ENCODE data around the gene MAD2L2. TPM values are rescaled to one million over a fixed set of nuclear protein-coding genes. Genes with fewer than 3 reads are reported as not detected.

MAD2L2 gene
- total RNA-seq, 1 donor from 2014 or later: 58.2 TPM

- intact Hi-C loops (cut with micrococcal nuclease): loop anchor here (5.0 to 10.0 kb wide), 2 partner anchors 358 to 1125 kb away; no protein-coding TSS in a partner anchor
Observed at GRCh38 chr1:11640101-11640500, 40.8 kb downstream of the MAD2L2 start.

GRCh38 chr1:11639372-11639771 lies 41.6 kb downstream of the MAD2L2 start:
- intact Hi-C loops (cut with micrococcal nuclease): no loop called here

DNA sequence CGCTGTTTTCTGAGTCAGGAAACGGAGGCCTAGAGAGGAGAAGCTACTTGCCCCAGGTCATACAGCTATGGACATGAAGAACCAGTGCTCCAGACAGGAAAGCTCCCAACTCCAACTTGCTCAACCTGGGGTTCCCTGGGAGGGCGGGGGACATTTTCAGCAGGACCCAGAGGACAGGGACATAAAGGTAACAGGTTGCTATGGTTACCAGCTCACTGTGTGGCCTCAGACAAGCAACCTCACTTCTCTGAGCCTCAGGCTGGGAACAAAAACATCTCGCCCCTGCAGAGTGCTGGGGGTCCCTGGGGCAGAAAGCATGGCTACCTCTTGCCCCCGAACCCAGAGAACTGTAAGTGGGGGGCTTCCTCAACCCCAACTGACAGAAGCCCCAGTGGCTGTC lies 42.8 kb downstream of the MAD2L2 start:
- intact Hi-C loops (cut with micrococcal nuclease): no loop called here

GRCh38 chr1:11634365-11635192 lies 46.4 kb downstream of the MAD2L2 start:
- intact Hi-C loops (cut with micrococcal nuclease): no loop called here

DNA sequence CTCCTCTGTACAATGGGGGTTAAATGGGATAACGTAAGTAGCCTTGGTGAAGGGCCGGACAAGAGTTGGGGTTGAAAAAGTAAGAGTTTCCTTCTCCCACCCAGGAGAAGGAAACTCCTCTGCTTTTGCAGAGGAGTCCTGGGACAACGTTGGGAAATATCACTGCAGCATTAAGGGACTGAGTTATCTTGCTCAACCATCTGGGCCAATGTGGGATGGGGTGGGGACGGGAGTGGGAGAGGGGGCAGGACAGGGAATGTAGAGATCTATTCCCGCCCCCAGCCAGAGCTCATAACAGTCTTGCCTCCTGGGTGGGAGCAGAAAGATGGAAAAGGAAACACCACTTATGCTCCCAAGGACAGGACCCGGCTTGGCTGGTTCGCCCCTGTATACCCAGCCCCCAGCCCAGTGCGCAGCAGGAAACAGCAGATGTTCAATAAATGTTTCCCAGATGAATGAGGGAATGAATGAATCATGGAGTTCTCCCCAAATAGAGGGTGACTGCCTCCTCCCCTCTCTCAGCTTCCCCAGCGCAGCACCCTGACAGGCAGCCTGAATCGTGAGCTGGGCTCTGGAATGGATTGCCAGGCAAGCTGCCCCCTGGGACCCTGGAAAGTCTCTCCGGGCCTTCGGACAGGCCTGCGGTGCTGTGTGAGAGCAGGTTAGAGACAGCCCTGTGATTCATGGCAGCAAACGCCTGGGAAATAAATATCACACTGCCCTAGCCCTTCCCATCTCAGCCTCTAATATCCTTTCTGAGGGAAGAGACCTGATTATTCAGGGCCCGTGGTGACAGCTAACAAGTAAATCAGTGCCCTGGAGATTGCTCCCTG lies 51.5 kb downstream of the MAD2L2 start:
- intact Hi-C loops (cut with micrococcal nuclease): no loop called here

DNA sequence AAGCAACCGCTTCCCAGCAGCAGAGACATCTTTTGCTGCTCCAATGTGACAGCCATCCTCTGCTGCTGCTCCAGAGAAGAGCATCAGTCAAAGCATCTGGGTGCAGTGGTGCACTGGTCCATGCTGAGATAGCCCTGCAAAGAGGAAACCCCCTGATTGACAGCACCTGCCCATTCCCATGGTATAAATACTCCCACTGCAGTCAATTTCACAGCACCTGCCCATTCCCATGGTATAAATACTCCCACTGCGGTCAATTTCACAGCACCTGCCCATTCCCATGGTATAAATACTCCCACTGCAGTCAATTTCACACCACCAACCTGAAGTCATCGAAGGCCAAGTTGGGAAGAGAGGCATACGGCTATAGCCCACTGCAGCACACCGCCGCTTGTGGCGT lies 52.2 kb downstream of the MAD2L2 start:
- intact Hi-C loops (cut with micrococcal nuclease): no loop called here

GRCh38 chr1:11626551-11626950 lies 54.4 kb downstream of the MAD2L2 start:
- intact Hi-C loops (cut with micrococcal nuclease): no loop called here

Other genes starting within 250 kb of the MAD2L2 start
- gene DISP3, start 202.0 kb downstream of the MAD2L2 start, total RNA-seq: 0.20 and 0.56 TPM in 2 replicates
- 2.0 TPM in 2 replicates for gene FBXO2, start 26.7 kb downstream of the MAD2L2 start, total RNA-seq
- gene FBXO44, start 26.3 kb downstream of the MAD2L2 start, total RNA-seq: 33.2 and 34.2 TPM in 2 replicates
- gene FBXO6, start 16.9 kb downstream of the MAD2L2 start, total RNA-seq: 30.0 and 30.9 TPM in 2 replicates
- gene DRAXIN, start 10.6 kb upstream of the MAD2L2 start, total RNA-seq: 0.10 and 0.15 TPM in 2 replicates
- 48.4 and 49.4 TPM in 2 replicates for gene AGTRAP, start 55.0 kb upstream of the MAD2L2 start, total RNA-seq
- not detected in 2 replicates for gene C1orf167, start 81.0 kb upstream of the MAD2L2 start, total RNA-seq
- gene MTHFR, start 124.8 kb upstream of the MAD2L2 start, total RNA-seq: 31.6 and 34.9 TPM in 2 replicates
- 15.2 and 17.5 TPM in 2 replicates for gene CLCN6, start 125.0 kb upstream of the MAD2L2 start, total RNA-seq
- not detected in 2 replicates for gene NPPA, start 166.6 kb upstream of the MAD2L2 start, total RNA-seq
- gene NPPB, start 177.8 kb upstream of the MAD2L2 start, total RNA-seq: not detected in 2 replicates
- 40.9 and 41.5 TPM in 2 replicates for gene KIAA2013, start 245.3 kb upstream of the MAD2L2 start, total RNA-seq